Nephron (organoid): ENCODE measurements around the gene TXNRD2.
"Not testable (repeated sequence)": the region's sequence is repeated elsewhere in the genome, so short reads cannot be mapped to it uniquely, and the experiment has no call there.

ENCODE experiments used
- H3K27ac Mint-ChIP-seq, 3 experiments: 2 replicates each; pipeline ENCODE4 v1.8.0; 2020; ENCODE audit warnings: mixed read lengths in 3 of 3, mild to moderate bottlenecking in 2 of 3, moderate library complexity in 1 of 3
- H3K27me3 Mint-ChIP-seq: 2 replicates; pipeline ENCODE4 v1.8.0; 2021; ENCODE audit warnings: low read depth, mild to moderate bottlenecking, moderate library complexity, mixed read lengths
- H3K36me3 Mint-ChIP-seq: 2 replicates; pipeline ENCODE4 v1.8.0; 2020; ENCODE audit warnings: low read depth, mixed read lengths
- H3K4me1 Mint-ChIP-seq: 2 replicates; pipeline ENCODE4 v1.8.0; 2020; ENCODE audit warnings: mixed read lengths
- H3K4me3 Mint-ChIP-seq, 3 experiments: 2 replicates each; pipeline ENCODE4 v1.8.0; 2020; ENCODE audit warnings: mild to moderate bottlenecking in 3 of 3, mixed read lengths in 3 of 3, moderate library complexity in 2 of 3
- H3K9me3 Mint-ChIP-seq: 2 replicates; pipeline ENCODE4 v1.8.0; 2020; ENCODE audit warnings: mixed read lengths
- TF ChIP-seq, protein P1 (sequence below), 3 experiments: fragments of 200-600 bp; sonication (generic); IDR thresholded peaks; one replicate each; pipeline ENCODE4 v1.5.0; 2021; ENCODE audit warnings: antibody characterized with exemption in 3 of 3; ENCODE audit not compliant: unreplicated experiment in 3 of 3

TXNRD2 gene

DNA sequence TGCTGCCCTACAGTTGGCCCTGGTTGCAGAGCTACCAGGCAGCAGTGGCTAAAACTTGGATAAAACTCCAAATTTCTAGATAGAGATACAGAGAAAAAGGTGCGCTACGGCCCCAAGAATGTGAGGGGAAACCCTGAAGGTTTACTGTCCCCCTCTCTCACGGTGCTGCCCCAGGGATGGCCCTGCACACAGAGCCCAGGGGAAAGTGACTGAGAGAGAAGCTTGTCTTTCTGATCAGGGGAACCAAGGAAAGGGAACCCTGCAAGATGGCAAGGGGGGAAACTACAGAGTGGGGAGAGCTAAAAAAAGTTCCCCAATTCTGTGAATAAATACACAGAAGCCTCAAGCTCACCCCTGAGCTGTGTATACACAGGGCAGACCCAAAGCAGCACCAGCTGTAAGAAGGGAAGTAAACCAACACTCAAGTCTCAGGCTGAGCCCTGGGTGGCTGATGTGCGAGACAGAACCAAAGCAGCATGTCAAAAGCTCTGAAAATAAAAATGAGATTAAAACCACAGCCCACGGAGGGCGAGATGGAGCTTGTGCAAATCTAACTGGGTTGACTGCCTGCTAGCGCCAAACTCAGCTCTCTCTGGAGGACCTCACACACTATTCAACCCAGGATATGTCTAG, 109.0 kb downstream of the TXNRD2 start:
- Mint-ChIP-seq H3K4me1 (no peaks in the 10 kb centered on the region), H3K9me3 (no peaks in the 10 kb centered on the region), H3K27me3 (no peaks in the 10 kb centered on the region), H3K4me3 (no peak overlapping the region), H3K27ac (no peak overlapping the region), H3K36me3 (no peaks in the 10 kb centered on the region)
- TF ChIP-seq, protein P1, sequence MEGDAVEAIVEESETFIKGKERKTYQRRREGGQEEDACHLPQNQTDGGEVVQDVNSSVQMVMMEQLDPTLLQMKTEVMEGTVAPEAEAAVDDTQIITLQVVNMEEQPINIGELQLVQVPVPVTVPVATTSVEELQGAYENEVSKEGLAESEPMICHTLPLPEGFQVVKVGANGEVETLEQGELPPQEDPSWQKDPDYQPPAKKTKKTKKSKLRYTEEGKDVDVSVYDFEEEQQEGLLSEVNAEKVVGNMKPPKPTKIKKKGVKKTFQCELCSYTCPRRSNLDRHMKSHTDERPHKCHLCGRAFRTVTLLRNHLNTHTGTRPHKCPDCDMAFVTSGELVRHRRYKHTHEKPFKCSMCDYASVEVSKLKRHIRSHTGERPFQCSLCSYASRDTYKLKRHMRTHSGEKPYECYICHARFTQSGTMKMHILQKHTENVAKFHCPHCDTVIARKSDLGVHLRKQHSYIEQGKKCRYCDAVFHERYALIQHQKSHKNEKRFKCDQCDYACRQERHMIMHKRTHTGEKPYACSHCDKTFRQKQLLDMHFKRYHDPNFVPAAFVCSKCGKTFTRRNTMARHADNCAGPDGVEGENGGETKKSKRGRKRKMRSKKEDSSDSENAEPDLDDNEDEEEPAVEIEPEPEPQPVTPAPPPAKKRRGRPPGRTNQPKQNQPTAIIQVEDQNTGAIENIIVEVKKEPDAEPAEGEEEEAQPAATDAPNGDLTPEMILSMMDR (IDR thresholded peaks at IDR 0.05; ENCODE audit: unreplicated experiment in 3 of 3), result no peak

DNA sequence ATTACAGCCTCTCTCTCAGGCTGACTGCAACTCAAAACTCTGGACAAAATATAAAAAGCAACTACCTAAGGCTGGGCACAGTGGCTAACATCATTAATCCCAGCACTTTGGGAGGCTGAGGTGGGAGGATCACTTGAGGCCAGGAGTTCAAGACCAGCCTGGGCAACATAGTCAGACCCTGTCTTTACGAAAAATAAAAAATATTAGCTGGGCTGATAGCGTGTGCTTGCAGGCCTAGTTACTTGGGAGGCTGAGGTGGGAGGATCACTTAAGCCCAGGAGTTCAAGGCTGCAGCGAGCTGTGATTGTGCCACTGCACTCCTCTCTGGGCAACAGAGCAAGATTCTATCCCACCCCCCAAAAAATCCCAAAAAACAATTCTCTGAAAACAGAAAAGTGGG, 109.6 kb downstream of the TXNRD2 start:
- not testable (repeated sequence) for H3K4me3 Mint-ChIP-seq, H3K36me3 Mint-ChIP-seq, H3K4me1 Mint-ChIP-seq, H3K27me3 Mint-ChIP-seq, H3K9me3 Mint-ChIP-seq, H3K27ac Mint-ChIP-seq

DNA sequence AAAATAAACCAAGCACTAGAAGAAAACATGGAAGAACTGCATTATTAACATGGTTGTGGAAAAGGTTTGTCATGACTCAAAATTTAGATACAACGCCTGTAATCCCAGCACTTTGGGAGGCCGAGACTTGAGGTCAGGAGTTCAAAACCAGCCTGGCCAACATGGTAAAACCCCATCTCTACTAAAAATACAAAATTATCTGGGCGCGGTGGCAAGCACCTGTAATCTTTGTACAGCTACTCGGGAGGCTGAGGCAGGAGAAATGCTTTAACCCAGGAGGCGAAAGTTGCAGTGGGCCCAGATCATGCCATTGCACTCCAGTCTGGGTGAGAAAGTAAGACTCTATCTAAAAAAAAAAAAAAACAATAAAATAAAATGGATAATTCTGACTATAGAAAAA, 110.6 kb downstream of the TXNRD2 start:
- H3K27ac Mint-ChIP-seq, result no peak overlapping the region
- H3K4me1 Mint-ChIP-seq, result no peaks in the 10 kb centered on the region
- peaks cover 4% of the 10 kb centered on the region for H3K36me3 Mint-ChIP-seq
- H3K27me3 Mint-ChIP-seq, result no peaks in the 10 kb centered on the region
- peaks cover 3% of the 10 kb centered on the region for H3K9me3 Mint-ChIP-seq
- TF ChIP-seq, protein P1 (IDR thresholded peaks at IDR 0.05; ENCODE audit: unreplicated experiment in 3 of 3), result no peak
- no peak overlapping the region for H3K4me3 Mint-ChIP-seq

DNA sequence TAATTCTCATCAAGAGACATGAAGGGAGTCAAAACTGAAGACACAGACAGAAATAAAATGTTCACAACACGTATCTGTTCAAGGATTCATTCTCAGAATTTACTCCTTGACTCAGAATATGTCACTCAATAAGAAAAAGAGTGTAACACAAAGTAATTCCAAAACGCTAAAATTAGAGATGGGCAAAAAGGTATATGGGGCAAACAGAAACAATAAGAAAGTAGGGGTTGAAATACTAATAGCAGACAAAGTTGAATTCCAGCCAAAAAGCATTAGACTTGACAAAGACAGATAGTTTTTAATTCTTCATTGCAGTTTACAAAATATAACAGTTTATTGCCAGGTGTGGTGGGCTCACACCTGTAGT, 113.6 kb downstream of the TXNRD2 start:
- H3K4me1 Mint-ChIP-seq, result no peaks in the 10 kb centered on the region
- peaks cover 6% of the 10 kb centered on the region for H3K27me3 Mint-ChIP-seq
- H3K27ac Mint-ChIP-seq, result no peak overlapping the region
- H3K9me3 Mint-ChIP-seq, result peaks cover 3% of the 10 kb centered on the region
- H3K4me3 Mint-ChIP-seq, result no peak overlapping the region
- H3K36me3 Mint-ChIP-seq, result peaks cover 4% of the 10 kb centered on the region
- TF ChIP-seq, protein P1 (IDR thresholded peaks at IDR 0.05; ENCODE audit: unreplicated experiment in 3 of 3), result no peak

DNA sequence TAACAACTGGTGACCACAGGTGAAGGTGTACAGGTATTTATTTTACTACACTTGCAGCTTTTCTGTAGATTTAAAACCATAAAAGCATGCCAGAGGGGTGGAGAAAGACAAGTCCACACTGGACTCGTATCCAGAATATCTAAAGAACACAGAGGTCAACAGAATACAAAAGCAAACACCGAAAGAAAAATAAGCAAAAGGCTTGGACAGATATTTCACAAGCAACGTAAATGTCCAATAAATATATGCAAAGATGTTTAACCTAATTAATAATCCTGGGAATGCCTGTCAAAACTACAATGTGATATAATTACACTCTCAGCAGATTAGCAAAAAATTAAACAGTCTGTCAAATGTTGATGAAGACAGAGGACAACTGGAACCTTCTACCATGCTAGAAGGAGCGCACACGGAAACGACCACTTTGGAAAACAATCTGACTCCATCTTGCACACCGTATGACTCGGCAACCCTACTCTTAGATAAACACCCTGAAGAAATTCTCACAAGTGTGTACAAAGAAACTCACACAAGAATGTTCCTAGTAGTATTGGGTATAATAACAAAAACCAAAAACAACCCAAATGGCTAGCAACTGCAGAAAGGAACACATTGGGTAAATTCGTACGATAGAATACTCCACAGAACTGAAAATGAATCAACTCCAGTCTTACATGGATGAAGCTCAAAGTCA, 114.1 kb downstream of the TXNRD2 start:
- H3K27me3 Mint-ChIP-seq, result peaks cover 7% of the 10 kb centered on the region
- peaks cover 3% of the 10 kb centered on the region for H3K9me3 Mint-ChIP-seq
- H3K4me1 Mint-ChIP-seq, result no peaks in the 10 kb centered on the region
- peaks cover 4% of the 10 kb centered on the region for H3K36me3 Mint-ChIP-seq
- TF ChIP-seq, protein P1 (IDR thresholded peaks at IDR 0.05; ENCODE audit: unreplicated experiment in 3 of 3), result no peak
- no peak overlapping the region for H3K27ac Mint-ChIP-seq
- no peak overlapping the region for H3K4me3 Mint-ChIP-seq

DNA sequence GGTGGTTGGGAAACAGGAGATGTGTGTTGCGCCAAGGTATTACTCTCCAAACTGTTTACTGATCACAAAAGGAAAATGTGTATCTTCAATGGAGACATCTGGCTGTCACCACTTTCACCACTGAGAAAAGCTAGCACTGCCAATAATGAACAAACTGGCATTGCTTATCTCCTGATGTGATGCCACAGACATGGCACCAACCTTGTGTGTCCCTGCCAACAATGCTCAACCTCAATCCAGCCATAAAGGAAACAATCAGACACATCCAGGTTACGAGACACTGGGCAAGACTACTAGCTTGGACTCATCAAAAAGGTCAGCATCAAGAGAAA, 115.0 kb downstream of the TXNRD2 start:
- no peak overlapping the region for H3K27ac Mint-ChIP-seq
- no peak overlapping the region for H3K4me3 Mint-ChIP-seq
- TF ChIP-seq, protein P1 (IDR thresholded peaks at IDR 0.05; ENCODE audit: unreplicated experiment in 3 of 3), result no peak
- no peaks in the 10 kb centered on the region for H3K4me1 Mint-ChIP-seq
- peaks cover 4% of the 10 kb centered on the region for H3K36me3 Mint-ChIP-seq
- peaks cover 3% of the 10 kb centered on the region for H3K9me3 Mint-ChIP-seq
- peaks cover 7% of the 10 kb centered on the region for H3K27me3 Mint-ChIP-seq
